ENCODE data around the gene ITPR2.
"Not testable (repeated sequence)": the region's sequence is repeated elsewhere in the genome, so short reads cannot be mapped to it uniquely, and the experiment has no call there.

The ITPR2 gene

GRCh38 chr12:26651566-26652188 lies 181.3 kb downstream of the ITPR2 start:
- DNase-seq, result peak; percentile 12

GRCh38 chr12:26651036-26651435 lies 182.0 kb downstream of the ITPR2 start:
- DNase-seq, result no peak

GRCh38 chr12:26648999-26649398 lies 184.0 kb downstream of the ITPR2 start:
- no peak for DNase-seq

GRCh38 chr12:26648584-26648983 lies 184.4 kb downstream of the ITPR2 start:
- DNase-seq, result no peak

GRCh38 chr12:26648066-26648465 lies 184.9 kb downstream of the ITPR2 start:
- no peak for DNase-seq

GRCh38 chr12:26647088-26647487 lies 185.9 kb downstream of the ITPR2 start:
- DNase-seq, result no peak

GRCh38 chr12:26646571-26646970 lies 186.4 kb downstream of the ITPR2 start:
- DNase-seq, result no peak

- not testable (repeated sequence) for DNase-seq
Measured at GRCh38 chr12:26644376-26644775, 188.6 kb downstream of the ITPR2 start.

- no peak for DNase-seq
Measured at GRCh38 chr12:26643532-26644315, 189.3 kb downstream of the ITPR2 start.

GRCh38 chr12:26642361-26642760 lies 190.6 kb downstream of the ITPR2 start:
- no peak for DNase-seq

- no peak for DNase-seq
Measured at GRCh38 chr12:26636710-26637328, 196.2 kb downstream of the ITPR2 start.

- no peak for DNase-seq
Measured at GRCh38 chr12:26633591-26634210, 199.3 kb downstream of the ITPR2 start.

- DNase-seq, result no peak
Measured at GRCh38 chr12:26632756-26633155, 200.2 kb downstream of the ITPR2 start.

- no peak for DNase-seq
Measured at GRCh38 chr12:26631846-26632245, 201.1 kb downstream of the ITPR2 start.

- no peak for DNase-seq
Measured at GRCh38 chr12:26630546-26631027, 202.4 kb downstream of the ITPR2 start.

- no peak for DNase-seq
Measured at GRCh38 chr12:26629864-26630263, 203.1 kb downstream of the ITPR2 start.

GRCh38 chr12:26628234-26628633 lies 204.8 kb downstream of the ITPR2 start:
- DNase-seq, result no peak

- no peak for DNase-seq
Measured at GRCh38 chr12:26627335-26627734, 205.7 kb downstream of the ITPR2 start.

- no peak for DNase-seq
Measured at GRCh38 chr12:26623136-26623535, 209.9 kb downstream of the ITPR2 start.

- DNase-seq, result peak; percentile 41
Measured at GRCh38 chr12:26622601-26623000, 210.4 kb downstream of the ITPR2 start.

GRCh38 chr12:26621932-26622331 lies 211.1 kb downstream of the ITPR2 start:
- no peak for DNase-seq

- no peak for DNase-seq
Measured at GRCh38 chr12:26620907-26621306, 212.1 kb downstream of the ITPR2 start.

GRCh38 chr12:26617513-26617912 lies 215.5 kb downstream of the ITPR2 start:
- DNase-seq, result no peak
